ENCODE data around the gene CDC42BPB.

CDC42BPB gene

DNA sequence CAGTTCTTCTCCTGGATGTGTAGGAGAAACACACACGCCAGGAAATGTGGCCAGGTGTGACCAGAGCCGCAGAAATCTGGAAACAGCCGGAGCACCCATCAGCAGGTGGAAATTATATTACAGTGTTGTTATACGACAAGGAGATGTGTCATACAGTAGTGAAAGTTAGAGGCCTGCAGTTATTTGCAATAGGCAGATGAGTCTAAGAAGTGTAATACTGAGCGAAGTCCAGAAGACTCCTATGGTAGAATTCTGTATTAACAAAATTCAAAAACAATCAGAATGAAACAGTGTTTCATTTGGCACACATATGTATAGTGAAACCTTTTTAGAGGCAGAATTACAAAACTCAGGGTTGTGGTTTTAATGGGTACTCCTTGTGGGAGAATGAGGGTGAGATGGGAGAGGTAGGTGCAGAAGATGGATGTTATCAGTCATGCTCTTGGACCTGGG lies 174.2 kb downstream of the CDC42BPB start:
- no peak for TF ChIP-seq CTCF (IDR thresholded peaks at IDR 0.05; ENCODE audit: low read depth, low read length)
- no peak for DNase-seq (ENCODE audit: low read depth in 2 of 2)
- H3K4me3 ChIP-seq (replicated peaks in 1 of 2; ENCODE audit: low read depth in 2 of 2, low read length in 2 of 2), result no peak overlapping the region

All from cardiac fibroblast (primary cell).